Measurements from ENCODE around the gene FNDC1.
"Not testable (repeated sequence)": the region's sequence is repeated elsewhere in the genome, so short reads cannot be mapped to it uniquely, and the experiment has no call there.

The FNDC1 gene

GRCh38 chr6:159169193-159169555, at the start of gene FNDC1:
TSS of gene FNDC1 (plus strand) at chr6:159169400. CDS start at chr6:159169597, 197 bp downstream.
- in situ Hi-C loops (cut with HindIII; ENCODE audit: low sequenced_read_pairs), result no loop called here

GRCh38 chr6:159119791-159120190, 49.4 kb upstream of the FNDC1 start:
- in situ Hi-C loops (cut with HindIII; ENCODE audit: low sequenced_read_pairs), result no loop called here

- in situ Hi-C loops (cut with HindIII; ENCODE audit: low sequenced_read_pairs), result no loop called here
Measured at GRCh38 chr6:159121486-159121885, 47.7 kb upstream of the FNDC1 start.

GRCh38 chr6:159122453-159122852, 46.7 kb upstream of the FNDC1 start:
- in situ Hi-C loops (cut with HindIII; ENCODE audit: low sequenced_read_pairs), result no loop called here

GRCh38 chr6:159123831-159124230, 45.4 kb upstream of the FNDC1 start:
- in situ Hi-C loops (cut with HindIII; ENCODE audit: low sequenced_read_pairs), result not testable (repeated sequence)

GRCh38 chr6:159125014-159125609, 44.1 kb upstream of the FNDC1 start:
- in situ Hi-C loops (cut with HindIII; ENCODE audit: low sequenced_read_pairs), result no loop called here

GRCh38 chr6:159125951-159126352, 43.2 kb upstream of the FNDC1 start:
- in situ Hi-C loops (cut with HindIII; ENCODE audit: low sequenced_read_pairs), result no loop called here

GRCh38 chr6:159126590-159126989, 42.6 kb upstream of the FNDC1 start:
- in situ Hi-C loops (cut with HindIII; ENCODE audit: low sequenced_read_pairs), result no loop called here

GRCh38 chr6:159127701-159128100, 41.5 kb upstream of the FNDC1 start:
- in situ Hi-C loops (cut with HindIII; ENCODE audit: low sequenced_read_pairs), result no loop called here

GRCh38 chr6:159128978-159129377, 40.2 kb upstream of the FNDC1 start:
- in situ Hi-C loops (cut with HindIII; ENCODE audit: low sequenced_read_pairs), result no loop called here

- in situ Hi-C loops (cut with HindIII; ENCODE audit: low sequenced_read_pairs), result no loop called here
Measured at GRCh38 chr6:159130846-159131245, 38.4 kb upstream of the FNDC1 start.

- in situ Hi-C loops (cut with HindIII; ENCODE audit: low sequenced_read_pairs), result no loop called here
Measured at GRCh38 chr6:159131709-159132108, 37.5 kb upstream of the FNDC1 start.

- in situ Hi-C loops (cut with HindIII; ENCODE audit: low sequenced_read_pairs), result no loop called here
Measured at GRCh38 chr6:159132664-159133063, 36.5 kb upstream of the FNDC1 start.

- in situ Hi-C loops (cut with HindIII; ENCODE audit: low sequenced_read_pairs), result no loop called here
Measured at GRCh38 chr6:159134701-159135364, 34.4 kb upstream of the FNDC1 start.

GRCh38 chr6:159137676-159138075, 31.5 kb upstream of the FNDC1 start:
- in situ Hi-C loops (cut with HindIII; ENCODE audit: low sequenced_read_pairs), result no loop called here

- in situ Hi-C loops (cut with HindIII; ENCODE audit: low sequenced_read_pairs), result no loop called here
Measured at GRCh38 chr6:159142531-159142930, 26.7 kb upstream of the FNDC1 start.

- in situ Hi-C loops (cut with HindIII; ENCODE audit: low sequenced_read_pairs), result no loop called here
Measured at GRCh38 chr6:159148641-159149040, 20.6 kb upstream of the FNDC1 start.

GRCh38 chr6:159149641-159150040, 19.6 kb upstream of the FNDC1 start:
- in situ Hi-C loops (cut with HindIII; ENCODE audit: low sequenced_read_pairs), result loop anchor here (10.0 kb wide), 1 partner anchor 65 kb away; no protein-coding TSS in a partner anchor

- in situ Hi-C loops (cut with HindIII; ENCODE audit: low sequenced_read_pairs), result loop anchor here (10.0 kb wide), 1 partner anchor 63 kb away; no protein-coding TSS in a partner anchor
Measured at GRCh38 chr6:159151266-159151855, 17.8 kb upstream of the FNDC1 start.

GRCh38 chr6:159152041-159152440, 17.2 kb upstream of the FNDC1 start:
- in situ Hi-C loops (cut with HindIII; ENCODE audit: low sequenced_read_pairs), result loop anchor here (10.0 kb wide), 1 partner anchor 63 kb away; no protein-coding TSS in a partner anchor

GRCh38 chr6:159152782-159153181, 16.4 kb upstream of the FNDC1 start:
- in situ Hi-C loops (cut with HindIII; ENCODE audit: low sequenced_read_pairs), result loop anchor here (10.0 kb wide), 1 partner anchor 62 kb away; no protein-coding TSS in a partner anchor

GRCh38 chr6:159155679-159156078, 13.5 kb upstream of the FNDC1 start:
- in situ Hi-C loops (cut with HindIII; ENCODE audit: low sequenced_read_pairs), result loop anchor here (10.0 kb wide), 1 partner anchor 59 kb away; no protein-coding TSS in a partner anchor

All from DLD1 (cell line).